ENCODE data around the gene ARMH2.
"Not testable (repeated sequence)": the region's sequence is repeated elsewhere in the genome, so short reads cannot be mapped to it uniquely, and the experiment has no call there.

The ARMH2 gene

DNA sequence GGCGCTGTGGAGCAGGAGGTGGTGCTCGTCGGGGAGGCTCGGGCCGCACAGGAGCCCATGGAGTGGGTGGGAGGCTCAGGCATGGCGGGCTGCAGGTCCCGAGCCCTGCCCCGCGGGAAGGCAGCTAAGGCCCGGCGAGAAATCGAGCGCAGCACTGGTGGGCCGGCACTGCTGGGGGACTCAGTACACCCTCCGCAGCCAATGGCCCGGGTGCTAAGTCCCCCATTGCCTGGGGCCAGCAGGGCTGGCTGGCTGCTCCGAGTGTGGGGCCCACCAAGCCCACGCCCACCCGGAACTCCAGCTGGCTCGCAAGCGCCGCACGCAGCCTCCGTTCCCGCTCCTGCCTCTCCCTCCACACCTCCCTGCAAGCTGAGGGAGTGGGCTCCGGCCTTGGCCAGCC is 32.7 kb downstream of the ARMH2 start:
- not testable (repeated sequence) for DNase-seq (ENCODE audit: low read depth in 2 of 2, low spot score in 1 of 2)

DNA sequence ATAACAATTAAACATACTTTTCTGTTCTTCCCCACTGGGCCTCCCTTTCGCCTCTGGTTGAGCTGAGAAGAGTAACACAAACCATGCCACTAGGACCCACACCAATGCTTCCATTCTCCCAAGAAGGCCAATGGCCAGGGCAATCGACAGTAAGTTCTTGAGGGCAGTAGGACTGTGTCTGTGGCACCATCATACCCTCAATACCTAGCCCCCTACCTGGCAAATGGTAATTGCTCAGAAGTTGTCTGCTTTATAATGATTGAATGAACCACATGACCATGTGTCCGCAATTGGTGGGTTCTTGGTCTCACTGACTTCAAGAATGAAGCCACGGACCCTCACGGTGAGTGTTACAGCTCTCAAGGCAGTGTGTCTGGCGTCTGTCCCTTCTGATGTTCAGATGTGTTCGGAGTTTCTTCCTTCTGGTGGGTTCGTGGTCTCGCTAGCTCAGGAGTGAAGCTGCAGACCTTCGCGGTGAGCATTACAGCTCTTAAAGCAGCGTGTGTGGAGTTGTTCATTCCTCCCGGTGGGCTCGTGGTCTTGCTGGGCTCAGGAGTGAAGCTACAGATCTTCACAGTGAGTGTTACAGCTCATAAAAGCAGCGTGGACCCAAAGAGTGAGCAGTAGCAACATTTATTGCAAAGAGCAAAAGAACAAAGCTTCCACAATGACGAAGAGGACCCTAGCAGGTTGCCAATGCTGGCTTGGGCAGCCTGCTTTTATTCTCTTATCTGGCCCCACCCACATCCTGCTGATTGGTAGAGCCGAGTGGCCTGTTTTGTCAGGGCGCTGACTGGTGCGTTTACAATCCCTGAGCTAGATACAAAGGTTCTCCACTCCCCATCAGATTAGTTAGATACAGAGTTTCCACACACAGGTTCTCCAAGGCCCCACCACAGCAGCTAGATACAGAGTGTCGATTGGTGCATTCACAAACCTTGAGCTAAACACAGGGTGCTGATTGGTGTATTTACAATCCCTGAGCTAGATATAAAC is 33.6 kb downstream of the ARMH2 start:
- DNase-seq (ENCODE audit: low read depth in 2 of 2, low spot score in 1 of 2), result not testable (repeated sequence)

- no peak for DNase-seq (ENCODE audit: low read depth in 2 of 2, low spot score in 1 of 2)
Measured at GRCh38 chr6:24763578-24763977, 35.1 kb downstream of the ARMH2 start.

DNA sequence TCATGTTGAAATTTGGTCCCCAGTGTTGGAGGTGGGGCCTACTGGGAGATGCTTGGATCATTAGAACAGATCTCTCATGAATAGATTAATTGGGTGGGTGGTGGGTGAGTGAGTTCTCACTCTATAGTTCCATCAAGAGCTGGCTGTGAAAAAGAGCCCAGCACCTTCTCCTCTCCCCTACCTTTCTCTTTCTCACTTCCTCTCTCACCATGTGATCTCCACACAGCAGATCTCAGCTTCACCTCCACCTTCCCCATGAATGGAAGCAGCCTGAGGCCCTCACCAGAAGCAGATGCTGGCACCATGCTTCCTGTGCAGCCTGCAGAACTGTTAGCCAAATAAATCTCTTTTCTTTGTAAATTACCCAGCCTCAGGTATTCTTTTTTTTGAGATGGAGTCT is 36.9 kb downstream of the ARMH2 start:
- no peak for DNase-seq (ENCODE audit: low read depth in 2 of 2, low spot score in 1 of 2)

- DNase-seq (ENCODE audit: low read depth in 2 of 2, low spot score in 1 of 2), result no peak
Measured at GRCh38 chr6:24761193-24761835, 37.4 kb downstream of the ARMH2 start.

- DNase-seq (ENCODE audit: low read depth in 2 of 2, low spot score in 1 of 2), result no peak
Measured at GRCh38 chr6:24760210-24760609, 38.5 kb downstream of the ARMH2 start.

- DNase-seq (ENCODE audit: low read depth in 2 of 2, low spot score in 1 of 2), result no peak
Measured at GRCh38 chr6:24759718-24760117, 39.0 kb downstream of the ARMH2 start.

- DNase-seq (ENCODE audit: low read depth in 2 of 2, low spot score in 1 of 2), result no peak
Measured at GRCh38 chr6:24757611-24758010, 41.1 kb downstream of the ARMH2 start.

GRCh38 chr6:24755279-24755678 is 43.4 kb downstream of the ARMH2 start:
- no peak for DNase-seq (ENCODE audit: low read depth in 2 of 2, low spot score in 1 of 2)

GRCh38 chr6:24754378-24754777 is 44.3 kb downstream of the ARMH2 start:
- not testable (repeated sequence) for DNase-seq (ENCODE audit: low read depth in 2 of 2, low spot score in 1 of 2)

DNA sequence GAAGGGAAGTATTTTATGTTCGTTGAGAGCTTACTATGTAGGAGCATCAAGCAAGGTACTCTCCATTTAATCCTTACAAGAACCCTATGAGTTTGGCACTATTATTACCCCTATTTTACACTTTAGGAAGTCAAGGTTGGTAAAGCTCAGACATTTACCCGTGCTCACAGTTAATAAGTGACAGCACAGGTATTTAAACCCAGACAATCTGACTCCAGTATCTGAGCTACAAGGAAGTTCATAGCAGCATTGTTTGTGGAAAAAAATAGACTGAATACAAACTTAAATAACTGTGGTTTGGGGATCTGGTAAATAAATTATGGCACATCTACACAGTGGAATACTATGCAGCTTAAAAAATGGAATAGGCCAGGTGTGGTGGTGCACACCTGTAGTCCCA is 45.2 kb downstream of the ARMH2 start:
- no peak for DNase-seq (ENCODE audit: low read depth in 2 of 2, low spot score in 1 of 2)

DNA sequence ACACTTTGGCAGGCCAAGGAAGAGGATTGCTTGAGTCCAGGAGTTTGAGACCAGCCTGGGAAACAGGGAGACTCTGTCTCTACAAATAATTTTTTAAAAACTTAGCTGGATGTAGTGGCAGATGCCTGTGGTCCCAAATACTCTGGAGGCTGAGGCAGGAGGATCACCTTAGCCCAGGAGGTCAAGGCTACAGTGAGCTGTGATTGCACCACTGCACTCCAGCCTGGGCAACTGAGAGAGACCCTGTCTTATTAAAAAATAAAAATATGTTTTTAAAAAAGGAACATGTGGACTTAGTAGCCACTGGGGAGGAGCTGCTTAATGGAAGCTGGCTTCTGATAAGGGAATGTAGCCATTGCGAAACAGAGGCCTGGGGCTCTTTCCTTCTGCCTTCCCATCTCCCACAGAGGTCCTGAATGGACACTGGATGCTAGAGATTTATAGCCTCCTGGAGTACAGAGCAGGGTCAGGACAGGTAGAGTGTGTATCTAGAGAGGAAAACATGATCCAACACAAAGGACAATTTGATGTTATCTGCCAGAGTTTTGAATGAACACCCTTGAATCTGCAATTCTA is 45.7 kb downstream of the ARMH2 start:
- no peak for DNase-seq (ENCODE audit: low read depth in 2 of 2, low spot score in 1 of 2)

GRCh38 chr6:24752503-24752902 is 46.2 kb downstream of the ARMH2 start:
- no peak for DNase-seq (ENCODE audit: low read depth in 2 of 2, low spot score in 1 of 2)

DNA sequence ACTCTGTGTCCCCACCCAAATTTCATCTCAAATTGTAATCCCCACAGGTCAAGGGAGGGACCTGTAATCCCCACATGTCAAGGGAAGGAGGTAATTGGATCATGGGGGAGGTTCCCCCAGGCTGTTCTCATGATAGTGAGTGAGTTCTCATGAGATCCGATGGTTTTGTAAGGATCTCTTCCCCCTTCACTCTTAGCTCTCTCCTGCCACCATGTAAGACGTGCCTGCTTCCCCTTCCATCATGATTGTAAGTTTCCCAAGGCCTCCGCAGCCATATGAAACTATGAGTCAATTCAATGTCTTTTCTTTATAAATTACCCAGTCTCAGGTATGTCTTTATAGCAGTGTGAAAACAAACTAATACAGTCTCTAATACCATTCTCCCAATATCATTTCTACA is 47.8 kb downstream of the ARMH2 start:
- DNase-seq (ENCODE audit: low read depth in 2 of 2, low spot score in 1 of 2), result not testable (repeated sequence)

DNA sequence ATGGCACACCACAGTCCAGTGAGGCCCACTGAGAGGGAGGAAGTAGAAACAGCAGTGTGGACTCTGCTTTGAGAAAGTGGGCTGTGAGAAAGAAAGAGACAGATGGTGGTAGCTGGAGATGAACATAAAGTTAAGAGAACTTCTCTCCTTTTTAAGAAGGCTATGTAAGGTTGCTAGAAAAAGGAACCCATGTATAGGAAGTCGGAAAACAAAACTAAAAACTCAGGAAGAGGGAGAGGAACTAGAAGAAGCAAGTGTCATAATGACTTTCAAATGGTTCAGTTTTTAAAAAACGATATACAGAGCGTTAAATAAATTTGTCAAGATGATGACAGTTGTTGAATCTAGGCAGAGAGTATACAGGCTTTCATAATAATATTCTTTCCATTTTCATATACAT is 49.4 kb downstream of the ARMH2 start:
- DNase-seq (ENCODE audit: low read depth in 2 of 2, low spot score in 1 of 2), result no peak

Measured in stimulated activated CD8-positive, alpha-beta memory T cell treated with anti-CD3 and anti-CD28 coated beads, Interleukin-4, amount 100 ng/mL, for 4 hours (primary cell).